Astrocyte of the spinal cord (primary cell): ENCODE measurements around the gene USO1.

Experiments
- DNase-seq: peaks from one replicate; pipeline ENCODE4 v3.0.0; 2011; ENCODE audit warnings: low read depth, low spot score
- H3K4me3 ChIP-seq: 2 replicates; pipeline ENCODE4 v1.5.1; 2011; ENCODE audit warnings: low read depth, mild to moderate bottlenecking, low read length, moderate library complexity
- CTCF ChIP-seq: IDR thresholded peaks from 2 replicates; pipeline ENCODE4 v1.5.1; 2012; ENCODE audit warnings: low read depth, mild to moderate bottlenecking, low read length, inconsistent platforms
- in situ Hi-C: cut with HindIII; loops from 2 replicates; pipeline ENCODE4 v1.10.0; 2017; ENCODE audit warnings: low sequenced_read_pairs

The USO1 gene

GRCh38 chr4:75729836-75730235 lies 5.5 kb downstream of the USO1 start:
- DNase-seq: no peak
- no peak for TF ChIP-seq CTCF
- H3K4me3 ChIP-seq: no peak overlapping the region
- in situ Hi-C loops: no loop called here

- H3K4me3 ChIP-seq: no peak overlapping the region
- TF ChIP-seq CTCF: no peak
- in situ Hi-C loops: no loop called here
- DNase-seq: peak; percentile 14
These were observed 9.0 kb downstream of the USO1 start for GRCh38 chr4:75733369-75733768.

GRCh38 chr4:75735525-75735924 lies 11.1 kb downstream of the USO1 start:
- no peak overlapping the region for H3K4me3 ChIP-seq
- no peak for DNase-seq
- no peak for TF ChIP-seq CTCF
- in situ Hi-C loops: no loop called here

GRCh38 chr4:75736862-75737261 lies 12.5 kb downstream of the USO1 start:
- in situ Hi-C loops: no loop called here
- no peak overlapping the region for H3K4me3 ChIP-seq
- no peak for DNase-seq
- no peak for TF ChIP-seq CTCF

GRCh38 chr4:75737398-75737797 lies 13.0 kb downstream of the USO1 start:
- DNase-seq: no peak
- no peak overlapping the region for H3K4me3 ChIP-seq
- in situ Hi-C loops: no loop called here
- TF ChIP-seq CTCF: no peak

GRCh38 chr4:75741027-75741426 lies 16.6 kb downstream of the USO1 start:
- in situ Hi-C loops: no loop called here
- no peak for DNase-seq
- H3K4me3 ChIP-seq: no peak overlapping the region
- no peak for TF ChIP-seq CTCF

- in situ Hi-C loops: no loop called here
- no peak for DNase-seq
- no peak for TF ChIP-seq CTCF
- H3K4me3 ChIP-seq: no peak overlapping the region
These were observed 18.1 kb downstream of the USO1 start for GRCh38 chr4:75742451-75742850.
